Sigmoid colon (tissue), 4 donors: ENCODE measurements around the gene SPPL2B.

Experiments used
- EP300 ChIP-seq, 4 donors: sonication (generic); formaldehyde crosslinking; IDR thresholded peaks; one replicate each; pipeline ENCODE4 v1.6.1; 2017; ENCODE audit warnings: antibody characterized with exemption in 4 of 4
- TF ChIP-seq, protein P1 (sequence below), 4 experiments: fragments of 450-650 bp in 3 of 4; fragments of 200-600 bp in 1 of 4; IDR thresholded peaks; one replicate each; pipeline ENCODE4 v1.5.1; 2016 to 2019; ENCODE audit warnings: antibody characterized with exemption in 4 of 4, mild to moderate bottlenecking in 3 of 4, moderate library complexity in 2 of 4

DNA sequence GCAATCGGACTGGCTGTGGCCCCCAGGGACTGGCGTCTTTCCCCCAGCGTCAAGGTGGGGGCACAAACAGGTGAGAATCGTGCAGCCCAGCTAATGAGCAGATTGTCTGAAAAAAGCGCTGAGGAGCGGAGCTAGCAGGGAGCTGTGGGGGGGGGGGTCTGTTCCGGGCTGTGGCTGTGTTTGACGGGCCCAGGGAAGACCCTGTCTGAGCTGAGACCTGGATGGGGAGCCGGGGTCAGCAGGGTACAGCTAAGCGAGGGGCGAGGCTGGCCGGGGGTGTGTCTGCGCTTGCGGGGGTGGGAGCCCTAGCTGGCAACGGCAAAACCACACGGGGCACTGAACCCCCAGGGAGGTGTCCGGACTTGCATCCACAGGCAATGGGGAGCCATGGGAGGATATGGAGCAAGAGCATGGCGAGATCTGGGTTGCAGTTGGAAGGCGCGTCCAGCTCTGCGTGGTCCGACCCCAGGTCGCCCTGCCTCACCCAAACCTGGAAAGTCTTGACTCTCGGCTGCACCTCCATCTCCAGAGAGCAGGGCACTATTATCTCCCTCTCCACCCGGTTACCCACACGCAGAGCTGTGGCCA, 25.2 kb upstream of the SPPL2B start:
- TF ChIP-seq EP300 (IDR thresholded peaks at IDR 0.05), result no peak
- TF ChIP-seq, protein P1, sequence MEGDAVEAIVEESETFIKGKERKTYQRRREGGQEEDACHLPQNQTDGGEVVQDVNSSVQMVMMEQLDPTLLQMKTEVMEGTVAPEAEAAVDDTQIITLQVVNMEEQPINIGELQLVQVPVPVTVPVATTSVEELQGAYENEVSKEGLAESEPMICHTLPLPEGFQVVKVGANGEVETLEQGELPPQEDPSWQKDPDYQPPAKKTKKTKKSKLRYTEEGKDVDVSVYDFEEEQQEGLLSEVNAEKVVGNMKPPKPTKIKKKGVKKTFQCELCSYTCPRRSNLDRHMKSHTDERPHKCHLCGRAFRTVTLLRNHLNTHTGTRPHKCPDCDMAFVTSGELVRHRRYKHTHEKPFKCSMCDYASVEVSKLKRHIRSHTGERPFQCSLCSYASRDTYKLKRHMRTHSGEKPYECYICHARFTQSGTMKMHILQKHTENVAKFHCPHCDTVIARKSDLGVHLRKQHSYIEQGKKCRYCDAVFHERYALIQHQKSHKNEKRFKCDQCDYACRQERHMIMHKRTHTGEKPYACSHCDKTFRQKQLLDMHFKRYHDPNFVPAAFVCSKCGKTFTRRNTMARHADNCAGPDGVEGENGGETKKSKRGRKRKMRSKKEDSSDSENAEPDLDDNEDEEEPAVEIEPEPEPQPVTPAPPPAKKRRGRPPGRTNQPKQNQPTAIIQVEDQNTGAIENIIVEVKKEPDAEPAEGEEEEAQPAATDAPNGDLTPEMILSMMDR (IDR thresholded peaks at IDR 0.05), result no peak
